H1 (cell line): Measurements from ENCODE around the gene TPO. TPM values are rescaled to one million over a fixed set of nuclear protein-coding genes. Genes with fewer than 3 reads are reported as not detected.

Experiments
- CTCF ChIA-PET: fragments of 300-600 bp; sonication (Branson Sonifier 250); formaldehyde crosslinking; loops from one replicate; lab custom pipeline; 2021; ENCODE audit not compliant: partially characterized antibody; lab: Charles Lee
- POLR2A ChIA-PET: fragments of 300-600 bp; sonication (Branson Sonifier 250); formaldehyde crosslinking; loops from one replicate; lab custom pipeline; 2021; ENCODE audit warnings: inconsistent platforms; ENCODE audit not compliant: partially characterized antibody; lab: Charles Lee
- DNase-seq, 2 experiments: peaks; one replicate each; pipeline versions ENCODE4 v3.0.0 to v3.0.0-alpha.2; 2010 to 2022; ENCODE audit warnings: low spot score in 2 of 2, low read depth in 1 of 2, mixed read lengths in 1 of 2
- FAIRE-seq: peaks from 2 replicates; lab custom pipeline; 2011; peaks lifted over from hg19 to GRCh38; lab: Jason Lieb, UNC
- H2AFZ ChIP-seq: 2 replicates; pipeline ENCODE4 v1.8.1; 2012; ENCODE audit warnings: low read length, inconsistent platforms
- H2AK5ac ChIP-seq: 2 replicates; pipeline ENCODE4 v1.6.1; 2013; ENCODE audit warnings: low read depth, low read length
- H2BK120ac ChIP-seq: replicated peaks from 2 replicates; pipeline ENCODE3; 2013; ENCODE audit warnings: low read depth, low read length, inconsistent platforms
- H2BK12ac ChIP-seq: 2 replicates; pipeline ENCODE4 v1.6.1; 2013; ENCODE audit warnings: low read depth, low read length
- H2BK15ac ChIP-seq: 2 replicates; pipeline ENCODE4 v1.6.1; 2013; ENCODE audit warnings: low read length
- H2BK20ac ChIP-seq: 2 replicates; pipeline ENCODE4 v1.6.1; 2013; ENCODE audit warnings: low read length
- H2BK5ac ChIP-seq: 2 replicates; pipeline ENCODE4 v1.6.1; 2013; ENCODE audit warnings: low read depth, low read length
- H3K14ac ChIP-seq: 2 replicates; pipeline ENCODE4 v1.6.1; 2013; ENCODE audit warnings: inconsistent platforms; ENCODE audit not compliant: insufficient read length
- H3K18ac ChIP-seq: 2 replicates; pipeline ENCODE4 v1.6.1; 2013; ENCODE audit warnings: low read length; ENCODE audit errors: extremely low read depth
- H3K23ac ChIP-seq: 2 replicates; pipeline ENCODE4 v1.6.1; 2013; ENCODE audit warnings: inconsistent platforms; ENCODE audit not compliant: insufficient read length
- H3K23me2 ChIP-seq: 2 replicates; pipeline ENCODE4 v1.6.1; 2013; ENCODE audit warnings: low read depth, low read length
- H3K27ac ChIP-seq: 2 replicates; pipeline ENCODE4 v1.6.1; 2011; ENCODE audit warnings: low read depth, low read length, inconsistent platforms
- H3K27me3 ChIP-seq, 4 experiments: replicated peaks in 1 of 4; 1 replicate in 1 of 4; 2 replicates in 3 of 4; pipeline versions ENCODE4 v1.6.1 to v1.8.1; 2011 to 2013; ENCODE audit warnings: low read length in 3 of 4, mild to moderate bottlenecking in 3 of 4, inconsistent platforms in 2 of 4, mixed read lengths in 2 of 4, moderate library complexity in 1 of 4; ENCODE audit not compliant: control insufficient read depth in 3 of 4, insufficient read depth in 3 of 4; ENCODE audit errors: extremely low read depth in 1 of 4
- H3K36me3 ChIP-seq, 4 experiments: 2 replicates each; pipeline versions ENCODE4 v1.6.1 to v1.8.1; 2011 to 2013; ENCODE audit warnings: mild to moderate bottlenecking in 4 of 4, low read length in 3 of 4, moderate library complexity in 2 of 4, control low read depth in 1 of 4, inconsistent platforms in 1 of 4; ENCODE audit not compliant: insufficient read depth in 4 of 4, control insufficient read depth in 2 of 4
- H3K4ac ChIP-seq: replicated peaks from 2 replicates; pipeline ENCODE3; 2013; ENCODE audit warnings: low read length, low read depth, mixed read lengths, inconsistent platforms; ENCODE audit not compliant: insufficient read length
- H3K4me1 ChIP-seq, 4 experiments: replicated peaks in 1 of 4; 1 replicate in 1 of 4; 2 replicates in 3 of 4; pipeline versions ENCODE4 v1.6.1 to v1.8.1; 2011 to 2013; ENCODE audit warnings: low read length in 3 of 4, inconsistent platforms in 2 of 4, mixed read lengths in 1 of 4; ENCODE audit not compliant: insufficient read depth in 4 of 4, control insufficient read depth in 3 of 4
- H3K4me2 ChIP-seq, 2 experiments: 2 replicates each; pipeline versions ENCODE4 v1.6.1 to v1.8.1; 2011 to 2013; ENCODE audit warnings: low read depth in 2 of 2, low read length in 2 of 2, control low read depth in 1 of 2, inconsistent platforms in 1 of 2, mild to moderate bottlenecking in 1 of 2; ENCODE audit not compliant: insufficient read depth in 1 of 2
- H3K4me3 ChIP-seq, 4 experiments: fragments of 200-600, 300-600 bp in 1 of 4; sonication (generic), shearing (Covaris generic), sonication (Bioruptor Twin) in 1 of 4; 2 replicates each; pipeline versions ENCODE4 v1.5.1 to v1.8.1; 2011 to 2016; ENCODE audit warnings: low read length in 4 of 4, low read depth in 3 of 4, control low read depth in 2 of 4, inconsistent platforms in 2 of 4, mild to moderate bottlenecking in 2 of 4, mixed read lengths in 1 of 4, moderate library complexity in 1 of 4; ENCODE audit not compliant: insufficient read depth in 2 of 4; ENCODE audit errors: extremely low read depth in 1 of 4
- H3K56ac ChIP-seq: replicated peaks from 2 replicates; pipeline ENCODE3; 2013; ENCODE audit warnings: low read depth, mild to moderate bottlenecking, mixed read lengths, low read length, inconsistent platforms; ENCODE audit not compliant: insufficient read length
- H3K79me1 ChIP-seq: 2 replicates; pipeline ENCODE4 v1.6.1; 2013; ENCODE audit warnings: low read depth, low read length, control low read depth
- H3K79me2 ChIP-seq, 2 experiments: 2 replicates each; pipeline versions ENCODE4 v1.6.1 to v1.8.1; 2012 to 2013; ENCODE audit warnings: low read length in 2 of 2, mild to moderate bottlenecking in 2 of 2, inconsistent platforms in 1 of 2; ENCODE audit not compliant: insufficient read depth in 2 of 2, control insufficient read depth in 1 of 2
- H3K9ac ChIP-seq, 4 experiments: replicated peaks in 1 of 4; 1 replicate in 1 of 4; 2 replicates in 3 of 4; pipeline versions ENCODE4 v1.6.1 to v1.8.1; 2011 to 2013; ENCODE audit warnings: low read depth in 3 of 4, low read length in 3 of 4, control low read depth in 2 of 4, mild to moderate bottlenecking in 2 of 4, moderate library complexity in 2 of 4, inconsistent platforms in 1 of 4; ENCODE audit errors: extremely low read depth in 1 of 4
- H3K9me3 ChIP-seq, 2 experiments: 2 replicates each; pipeline versions ENCODE4 v1.6.1 to v1.8.1; 2012 to 2013; ENCODE audit warnings: mild to moderate bottlenecking in 2 of 2, moderate library complexity in 2 of 2, control low read depth in 1 of 2, inconsistent platforms in 1 of 2, low read depth in 1 of 2, low read length in 1 of 2, mixed read lengths in 1 of 2; ENCODE audit not compliant: insufficient read depth in 2 of 2
- H4K20me1 ChIP-seq, 2 experiments: replicated peaks in 1 of 2; 2 replicates each; pipeline versions ENCODE3 to v1.8.1; 2011 to 2013; ENCODE audit warnings: inconsistent platforms in 2 of 2, low read length in 2 of 2, mild to moderate bottlenecking in 1 of 2; ENCODE audit not compliant: insufficient read depth in 2 of 2, control insufficient read depth in 1 of 2
- H4K5ac ChIP-seq: 2 replicates; pipeline ENCODE4 v1.6.1; 2013; ENCODE audit warnings: low read length, low read depth, mixed read lengths, inconsistent platforms; ENCODE audit not compliant: insufficient read length
- H4K8ac ChIP-seq: 2 replicates; pipeline ENCODE4 v1.8.0; 2013; ENCODE audit warnings: mild to moderate bottlenecking, moderate library complexity, low read length, inconsistent platforms; ENCODE audit not compliant: insufficient read depth; ENCODE audit errors: extremely low read depth
- H4K91ac ChIP-seq: replicated peaks from 2 replicates; pipeline ENCODE3; 2013; ENCODE audit warnings: low read length, mixed read lengths, inconsistent platforms; ENCODE audit not compliant: insufficient read length
- CREB1 ChIP-seq: IDR thresholded peaks from 2 replicates; pipeline ENCODE4 v1.6.1; 2012; ENCODE audit warnings: inconsistent platforms
- CTBP2 ChIP-seq: IDR thresholded peaks from 2 replicates; pipeline ENCODE4 v1.7.0; 2011; ENCODE audit warnings: borderline replicate concordance, mild to moderate bottlenecking, moderate library complexity, mixed read lengths, low read length; ENCODE audit not compliant: insufficient read depth, insufficient read length
- CTCF ChIP-seq, 3 experiments: IDR thresholded peaks; 1 replicate in 2 of 3; 2 replicates in 1 of 3; pipeline versions ENCODE4 v1.5.1 to v1.6.1; 2011; ENCODE audit warnings: low read length in 3 of 3, mild to moderate bottlenecking in 3 of 3, inconsistent platforms in 2 of 3, low read depth in 1 of 3, moderate library complexity in 1 of 3; ENCODE audit not compliant: insufficient read depth in 1 of 3; ENCODE audit errors: control extremely low read depth in 1 of 3
- HDAC6 ChIP-seq: IDR thresholded peaks from one replicate; pipeline ENCODE4 v1.7.1; 2012; ENCODE audit warnings: low read depth, mild to moderate bottlenecking, inconsistent platforms, low read length, moderate library complexity
- NANOG ChIP-seq: IDR thresholded peaks from 2 replicates; pipeline ENCODE4 v1.6.1; 2011; ENCODE audit warnings: low read length, low read depth, mild to moderate bottlenecking, inconsistent platforms; ENCODE audit not compliant: insufficient read depth, poor library complexity, severe bottlenecking
- RAD21 ChIP-seq, 2 experiments: IDR thresholded peaks in 1 of 2; conservative IDR thresholded peaks in 1 of 2; 2 replicates each; pipeline ENCODE4 v1.6.1; 2011; ENCODE audit warnings: low read depth in 2 of 2, low read length in 2 of 2, improper control_type of control experiment in 1 of 2, inconsistent platforms in 1 of 2, mild to moderate bottlenecking in 1 of 2, moderate library complexity in 1 of 2
- RXRA ChIP-seq: IDR thresholded peaks from 2 replicates; pipeline ENCODE4 v1.6.1; 2011; ENCODE audit warnings: low read depth, mild to moderate bottlenecking, low read length, moderate library complexity; ENCODE audit not compliant: insufficient read depth
- SIRT6 ChIP-seq: IDR thresholded peaks from one replicate; pipeline ENCODE4 v1.7.1; 2012; ENCODE audit warnings: low read length, inconsistent platforms
- SUZ12 ChIP-seq: fragments of 200-600 bp; sonication (generic); IDR thresholded peaks from 2 replicates; pipeline ENCODE4 v1.6.1; 2012; ENCODE audit warnings: mild to moderate bottlenecking, inconsistent platforms, low read length, moderate library complexity, mixed read lengths
- ZNF274 ChIP-seq: IDR thresholded peaks from 2 replicates; pipeline ENCODE4 v1.7.0; 2012; ENCODE audit warnings: low read length, borderline replicate concordance; ENCODE audit errors: extremely low read depth
- WGBS, 2 experiments: shearing (Covaris generic) in 1 of 2; methylation state at CpG; one replicate each; pipeline versions ENCODE4 v1.1.6 to v1.1.7; 2013 to 2015; ENCODE audit warnings: low lambda C conversion rate in 2 of 2, mixed read lengths in 2 of 2, inconsistent platforms in 1 of 2, low coverage in 1 of 2, missing lambda C conversion rate in 1 of 2; ENCODE audit not compliant: insufficient replicate concordance in 2 of 2, insufficient coverage in 1 of 2, insufficient read length in 1 of 2; ENCODE audit errors: extremely low coverage in 1 of 2, missing lambda C conversion rate in 1 of 2; 5-methylcytosine and 5-hydroxymethylcytosine counted together
- polyA plus RNA-seq, 7 experiments: library from polyadenylated mRNA; depleted of rRNA in 3 of 7; stranded (reverse) in 5 of 7; unstranded in 2 of 7; fragments of >200 nt in 5 of 7; fragments of 200-250 nt in 2 of 7; gene quantifications; 1 replicate in 5 of 7; 2 replicates in 1 of 7; 4 replicates in 1 of 7; pipeline versions ENCODE4 v1.2.1 to v1.2.3, GENCODE V29; 2011 to 2013; ENCODE audit warnings: missing spikeins in 2 of 7, mixed read lengths in 2 of 7
- total RNA-seq: library from RNA; stranded (reverse); fragmentation: NEBNext Ultra II Directional; extraction: Animal tissue kit (Norgen Biotek cat#: 25700); gene quantifications from 2 replicates; pipeline ENCODE4 v1.2.1, GENCODE V29; 2021

TPO gene
- total and polyA plus RNA-seq, 2 of the 8 experiments (the other 6 are each of a cell fraction or from before 2014, with no cell fraction given): not detected

GRCh38 chr2:1546901-1547300 is 133.6 kb downstream of the TPO start:
- Histone ChIP-seq H4K20me1 (peaks cover 1 to 7% of the 10 kb centered on the region in 2 experiments), H3K27ac (no peak overlapping the region), H3K18ac (no peak overlapping the region), H3K27me3 (peaks cover 0 to 4% (median 3%) of the 10 kb centered on the region in 4 experiments; a peak in 3 of 7 replicates), H3K14ac (no peak overlapping the region), H2BK15ac (no peak overlapping the region), H3K4ac (no peak overlapping the region), H3K9me3 (no peaks in the 10 kb centered on the region), H3K4me3 (no peak overlapping the region), H3K23me2 (peaks cover 5% of the 10 kb centered on the region; the same call in 1 of the 2 replicates), H3K9ac (no peak overlapping the region), H3K79me2 (no peaks in the 10 kb centered on the region), H2BK120ac (no peak overlapping the region), H4K91ac (no peak overlapping the region), H2BK5ac (no peak overlapping the region), H3K4me1 (no peaks in the 10 kb centered on the region), H2AFZ (no peak overlapping the region), H3K36me3 (no peaks in the 10 kb centered on the region), H3K56ac (no peak overlapping the region), H3K23ac (no peak overlapping the region), H4K5ac (no peak overlapping the region), H4K8ac (peak overlapping the region; percentile 9; the same call in 1 of the 2 replicates), H2BK12ac (no peak overlapping the region), H3K4me2 (no peak overlapping the region), H3K79me1 (no peaks in the 10 kb centered on the region), H2BK20ac (no peak overlapping the region), H2AK5ac (no peak overlapping the region)
- CTCF ChIA-PET: interaction anchor here (0.6 to 4.7 kb wide), 26 partner anchors 9 to 1062 kb away, joined by 3 to 18 read pairs (median 4); no protein-coding TSS in a partner anchor
- DNase-seq: no peak
- POLR2A ChIA-PET: no interaction called here
- FAIRE-seq: no peak
- 80% methylated on average over 10 of the region's 10 CpGs; no CpG with 5 or more reads in 1 of the 2 experiments for WGBS, 2 experiments
- TF ChIP-seq CREB1: no peak
- no peak for TF ChIP-seq SIRT6
- TF ChIP-seq NANOG: no peak
- no peak for TF ChIP-seq RXRA
- TF ChIP-seq ZNF274: no peak
- TF ChIP-seq HDAC6: no peak
- peak; percentile 13 to 20; a peak in 2 of 4 replicates for TF ChIP-seq RAD21 (IDR thresholded peaks at IDR 0.05 in 1 of 2, conservative IDR thresholded peaks at IDR 0.05 in 1 of 2; ENCODE audit: low read depth in 2 of 2, low read length in 2 of 2)
- TF ChIP-seq CTCF (IDR thresholded peaks at IDR 0.05; ENCODE audit: control extremely low read depth in 1 of 3, insufficient read depth in 1 of 3, low read depth in 1 of 3, low read length in 3 of 3): peak; percentile 23 to 44 (median 39); a peak in 3 of 4 replicates
- no peak for TF ChIP-seq SUZ12
- no peak for TF ChIP-seq CTBP2
